ENCODE results near the gene BAD.

BAD gene

GRCh38 chr11:64330888-64331287 lies 46.4 kb upstream of the BAD start:
- no peaks in the 10 kb centered on the region for H3F3A ChIP-seq (ENCODE audit: insufficient read depth, low read length)
- no peaks in the 10 kb centered on the region for H3K36me3 ChIP-seq (replicated peaks; ENCODE audit: insufficient read depth, low read length)
- DNase-seq, result no peak
- H3K27ac ChIP-seq (ENCODE audit: low read length), result no peak overlapping the region
- no peak overlapping the region for H2AFZ ChIP-seq (ENCODE audit: low read length)
- peaks cover 4% of the 10 kb centered on the region; the same call in 1 of the 2 replicates for H3K4me1 ChIP-seq (ENCODE audit: low read length)
- no peak overlapping the region for H3K4me2 ChIP-seq (ENCODE audit: low read depth, low read length)
- H3K79me2 ChIP-seq (ENCODE audit: low read length), result no peaks in the 10 kb centered on the region
- no peak overlapping the region for H3K9ac ChIP-seq (ENCODE audit: low read length)
- no peak overlapping the region for H3K4me3 ChIP-seq (ENCODE audit: low read length)
- TF ChIP-seq EZH2phosphoT487 (IDR thresholded peaks at IDR 0.05; ENCODE audit: low read length), result no peak
- TF ChIP-seq, protein P1, sequence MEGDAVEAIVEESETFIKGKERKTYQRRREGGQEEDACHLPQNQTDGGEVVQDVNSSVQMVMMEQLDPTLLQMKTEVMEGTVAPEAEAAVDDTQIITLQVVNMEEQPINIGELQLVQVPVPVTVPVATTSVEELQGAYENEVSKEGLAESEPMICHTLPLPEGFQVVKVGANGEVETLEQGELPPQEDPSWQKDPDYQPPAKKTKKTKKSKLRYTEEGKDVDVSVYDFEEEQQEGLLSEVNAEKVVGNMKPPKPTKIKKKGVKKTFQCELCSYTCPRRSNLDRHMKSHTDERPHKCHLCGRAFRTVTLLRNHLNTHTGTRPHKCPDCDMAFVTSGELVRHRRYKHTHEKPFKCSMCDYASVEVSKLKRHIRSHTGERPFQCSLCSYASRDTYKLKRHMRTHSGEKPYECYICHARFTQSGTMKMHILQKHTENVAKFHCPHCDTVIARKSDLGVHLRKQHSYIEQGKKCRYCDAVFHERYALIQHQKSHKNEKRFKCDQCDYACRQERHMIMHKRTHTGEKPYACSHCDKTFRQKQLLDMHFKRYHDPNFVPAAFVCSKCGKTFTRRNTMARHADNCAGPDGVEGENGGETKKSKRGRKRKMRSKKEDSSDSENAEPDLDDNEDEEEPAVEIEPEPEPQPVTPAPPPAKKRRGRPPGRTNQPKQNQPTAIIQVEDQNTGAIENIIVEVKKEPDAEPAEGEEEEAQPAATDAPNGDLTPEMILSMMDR (IDR thresholded peaks at IDR 0.05; ENCODE audit: low read length), result no peak
- no peak for TF ChIP-seq EZH2 (optimal IDR thresholded peaks at IDR 0.05; ENCODE audit: low read depth, low read length)
- H3K27me3 ChIP-seq (replicated peaks; ENCODE audit: insufficient read depth, low read length), result 0 out of 2 replicates have a peak, but pooled peaks cover 3% of the 10 kb centered on the region
- no peaks in the 10 kb centered on the region for H4K20me1 ChIP-seq (ENCODE audit: insufficient read depth, low read length)
- H3K9me3 ChIP-seq (replicated peaks; ENCODE audit: insufficient read depth, low read length), result no peaks in the 10 kb centered on the region
- H3K9me2 ChIP-seq (replicated peaks; ENCODE audit: insufficient read depth, low read length), result no peaks in the 10 kb centered on the region

- no peaks in the 10 kb centered on the region for H3K9me2 ChIP-seq (replicated peaks; ENCODE audit: insufficient read depth, low read length)
- H3K27ac ChIP-seq (ENCODE audit: low read length), result no peak overlapping the region
- no peak overlapping the region for H3K4me3 ChIP-seq (ENCODE audit: low read length)
- H2AFZ ChIP-seq (ENCODE audit: low read length), result no peak overlapping the region
- no peaks in the 10 kb centered on the region for H3K36me3 ChIP-seq (replicated peaks; ENCODE audit: insufficient read depth, low read length)
- no peaks in the 10 kb centered on the region for H3K9me3 ChIP-seq (replicated peaks; ENCODE audit: insufficient read depth, low read length)
- no peaks in the 10 kb centered on the region for H4K20me1 ChIP-seq (ENCODE audit: insufficient read depth, low read length)
- 0 out of 2 replicates have a peak, but pooled peaks cover 3% of the 10 kb centered on the region for H3K27me3 ChIP-seq (replicated peaks; ENCODE audit: insufficient read depth, low read length)
- H3F3A ChIP-seq (ENCODE audit: insufficient read depth, low read length), result no peaks in the 10 kb centered on the region
- H3K4me2 ChIP-seq (ENCODE audit: low read depth, low read length), result no peak overlapping the region
- H3K9ac ChIP-seq (ENCODE audit: low read length), result no peak overlapping the region
- TF ChIP-seq EZH2phosphoT487 (IDR thresholded peaks at IDR 0.05; ENCODE audit: low read length) (no peak), EZH2 (optimal IDR thresholded peaks at IDR 0.05; ENCODE audit: low read depth, low read length) (no peak)
- TF ChIP-seq, protein P1 (IDR thresholded peaks at IDR 0.05; ENCODE audit: low read length), result no peak
- H3K79me2 ChIP-seq (ENCODE audit: low read length), result no peaks in the 10 kb centered on the region
- DNase-seq, result no peak
- H3K4me1 ChIP-seq (ENCODE audit: low read length), result peaks cover 4% of the 10 kb centered on the region; the same call in 1 of the 2 replicates
Observed at GRCh38 chr11:64327993-64328392, 43.5 kb upstream of the BAD start.

DNA sequence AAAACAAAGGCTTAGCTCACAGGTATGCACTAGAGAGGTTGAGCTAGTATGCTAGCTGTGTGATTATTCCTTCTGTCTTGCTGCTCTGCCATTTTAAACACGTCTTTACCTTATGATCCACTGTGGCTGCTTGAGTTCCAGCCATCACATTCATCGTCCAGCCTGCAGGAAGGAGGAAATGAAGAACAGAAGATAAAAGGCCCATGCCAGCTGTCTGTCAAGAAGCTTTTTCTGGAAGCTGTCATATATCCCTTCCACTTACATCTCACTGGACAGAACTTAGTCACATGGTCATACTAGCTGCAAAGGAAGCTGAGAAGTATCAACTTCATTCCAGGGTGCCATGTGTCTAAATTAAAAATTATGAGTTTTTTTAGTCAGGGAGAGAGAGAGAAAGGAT lies 42.9 kb upstream of the BAD start:
- H3K9ac ChIP-seq (ENCODE audit: low read length), result no peak overlapping the region
- H3K27ac ChIP-seq (ENCODE audit: low read length), result no peak overlapping the region
- H3K79me2 ChIP-seq (ENCODE audit: low read length), result no peaks in the 10 kb centered on the region
- H2AFZ ChIP-seq (ENCODE audit: low read length), result no peak overlapping the region
- TF ChIP-seq EZH2phosphoT487 (IDR thresholded peaks at IDR 0.05; ENCODE audit: low read length) (no peak), EZH2 (optimal IDR thresholded peaks at IDR 0.05; ENCODE audit: low read depth, low read length) (no peak)
- TF ChIP-seq, protein P1 (IDR thresholded peaks at IDR 0.05; ENCODE audit: low read length), result no peak
- H3F3A ChIP-seq (ENCODE audit: insufficient read depth, low read length), result no peaks in the 10 kb centered on the region
- H3K27me3 ChIP-seq (replicated peaks; ENCODE audit: insufficient read depth, low read length), result 0 out of 2 replicates have a peak, but pooled peaks cover 3% of the 10 kb centered on the region
- H4K20me1 ChIP-seq (ENCODE audit: insufficient read depth, low read length), result no peaks in the 10 kb centered on the region
- DNase-seq, result no peak
- H3K9me2 ChIP-seq (replicated peaks; ENCODE audit: insufficient read depth, low read length), result no peaks in the 10 kb centered on the region
- H3K4me2 ChIP-seq (ENCODE audit: low read depth, low read length), result no peak overlapping the region
- no peaks in the 10 kb centered on the region for H3K36me3 ChIP-seq (replicated peaks; ENCODE audit: insufficient read depth, low read length)
- no peaks in the 10 kb centered on the region for H3K9me3 ChIP-seq (replicated peaks; ENCODE audit: insufficient read depth, low read length)
- H3K4me1 ChIP-seq (ENCODE audit: low read length), result peaks cover 4% of the 10 kb centered on the region; the same call in 1 of the 2 replicates
- H3K4me3 ChIP-seq (ENCODE audit: low read length), result no peak overlapping the region

Measured in MM.1S (cell line).